GM12878 (cell line): ENCODE data around the gene AMN. TPM values are rescaled to one million over a fixed set of nuclear protein-coding genes. Genes with fewer than 3 reads are reported as not detected.

ENCODE experiments used
- ATAC-seq: fragments of 200-7000 bp; cut with Tn5 transposase; 3 replicates; pipeline ENCODE4 v1.9.1; 2020; ENCODE audit warnings: mild to moderate bottlenecking, moderate library complexity
- BruUV-seq: library from RNA; stranded (reverse); fragments of 400-500 nt; replicated peaks from 2 replicates; lab custom pipeline; 2021; lab: Mats Ljungman, UMichigan
- CTCF ChIA-PET: fragments of 300-600 bp; sonication (Branson Sonifier 250); formaldehyde crosslinking; extraction: SDS; loops from one replicate; lab custom pipeline; 2021; ENCODE audit warnings: inconsistent platforms; lab: Yijun Ruan, JAX
- POLR2A ChIA-PET: fragments of 350-600 bp; formaldehyde crosslinking; extraction: SDS; loops from one replicate; lab custom pipeline; 2021; ENCODE audit warnings: inconsistent platforms; lab: Charles Lee
- RAD21 ChIA-PET: fragments of 300-600 bp; sonication (Branson Sonifier 250); formaldehyde crosslinking; loops from one replicate; lab custom pipeline; 2023; ENCODE audit warnings: antibody characterized with exemption; ENCODE audit not compliant: unreplicated experiment; lab: Charles Lee
- SMC1A ChIA-PET: fragments of 300-600 bp; sonication (Branson Sonifier 250); formaldehyde crosslinking; loops from one replicate; lab custom pipeline; 2023; ENCODE audit not compliant: unreplicated experiment, uncharacterized antibody; lab: Charles Lee
- DNase-seq: peaks from one replicate; pipeline ENCODE4 v3.0.0-alpha.2; 2011; ENCODE audit warnings: low read depth, low spot score
- FAIRE-seq: peaks from 3 replicates; lab custom pipeline; 2011; peaks lifted over from hg19 to GRCh38; lab: Jason Lieb, UNC
- H2AFZ ChIP-seq: 2 replicates; pipeline ENCODE4 v1.6.0; 2011; ENCODE audit warnings: low read depth, low read length, control low read depth; ENCODE audit not compliant: control insufficient read depth
- H3K27ac ChIP-seq: 2 replicates; pipeline ENCODE4 v1.5.1; 2011; ENCODE audit warnings: control low read depth; ENCODE audit not compliant: control insufficient read depth, insufficient read depth
- H3K27me3 ChIP-seq, 2 experiments: replicated peaks in 1 of 2; 2 replicates each; pipeline versions ENCODE4 v1.6.0 to v1.6.1; 2011; ENCODE audit warnings: low read length in 1 of 2; ENCODE audit not compliant: control insufficient read depth in 2 of 2, insufficient read depth in 2 of 2
- H3K36me3 ChIP-seq, 2 experiments: 2 replicates each; pipeline ENCODE4 v1.5.1; 2011; ENCODE audit warnings: low read length in 1 of 2; ENCODE audit not compliant: control insufficient read depth in 2 of 2, insufficient read depth in 2 of 2
- H3K4me1 ChIP-seq: 2 replicates; pipeline ENCODE4 v1.6.1; 2011; ENCODE audit warnings: mild to moderate bottlenecking, low read length, moderate library complexity, mixed read lengths; ENCODE audit not compliant: control insufficient read depth, insufficient read depth
- H3K4me2 ChIP-seq: 2 replicates; pipeline ENCODE4 v1.6.0; 2011; ENCODE audit warnings: control low read depth; ENCODE audit not compliant: control insufficient read depth, insufficient read depth
- H3K4me3 ChIP-seq: fragments of 200-600 bp; sonication (generic); 2 replicates; pipeline ENCODE4 v1.5.1; 2016
- H3K79me2 ChIP-seq: 2 replicates; pipeline ENCODE4 v1.6.0; 2011; ENCODE audit warnings: low read length; ENCODE audit not compliant: control insufficient read depth, insufficient read depth
- H3K9ac ChIP-seq: 2 replicates; pipeline ENCODE4 v1.8.0; 2011; ENCODE audit warnings: low read length, control low read depth, mixed read lengths; ENCODE audit not compliant: control insufficient read depth, insufficient read depth
- H3K9me3 ChIP-seq: replicated peaks from 3 replicates; pipeline ENCODE4 v1.5.1; 2011; ENCODE audit warnings: mild to moderate bottlenecking, low read length; ENCODE audit not compliant: control insufficient read depth, insufficient read depth
- H4K20me1 ChIP-seq: 2 replicates; pipeline ENCODE4 v1.6.0; 2011; ENCODE audit not compliant: control insufficient read depth, insufficient read depth
- HDAC2 ChIP-seq: fragments of 200-600 bp; sonication (generic); IDR thresholded peaks from 2 replicates; pipeline ENCODE4 v1.6.1; 2017
- HDGF ChIP-seq: fragments of 450-650 bp; IDR thresholded peaks from 2 replicates; pipeline ENCODE4 v1.6.1; 2016; ENCODE audit warnings: antibody characterized with exemption
- MYC ChIP-seq: IDR thresholded peaks from 2 replicates; pipeline ENCODE4 v1.6.1; 2011; ENCODE audit warnings: mild to moderate bottlenecking, low read length, moderate library complexity, inconsistent platforms; ENCODE audit not compliant: insufficient read depth, insufficient replicate concordance, insufficient read length, severe bottlenecking
- PAX8 ChIP-seq: fragments of 450-650 bp; IDR thresholded peaks from 2 replicates; pipeline ENCODE4 v1.6.1; 2017; ENCODE audit warnings: mild to moderate bottlenecking, moderate library complexity
- POLR2A ChIP-seq: IDR thresholded peaks from 2 replicates; pipeline ENCODE4 v1.6.1; 2011; ENCODE audit warnings: low read depth, mild to moderate bottlenecking, low read length
- TAF1 ChIP-seq: IDR thresholded peaks from 2 replicates; pipeline ENCODE4 v1.6.1; 2011; ENCODE audit warnings: mild to moderate bottlenecking, low read depth, low read length, borderline replicate concordance
- WGBS: methylation state at CpG from one replicate; pipeline ENCODE4 v1.1.6; 2016; ENCODE audit warnings: low lambda C conversion rate; ENCODE audit not compliant: insufficient replicate concordance, insufficient coverage; ENCODE audit errors: missing lambda C conversion rate; 5-methylcytosine and 5-hydroxymethylcytosine counted together
- in situ Hi-C: fragments of 300-500 bp; cut with MboI; formaldehyde crosslinking; loops from 9 replicates; pipeline ENCODE4 v1.14.3; 2018; ENCODE audit warnings: mixed read lengths
- intact Hi-C: fragments of 100-400 bp; cut with micrococcal nuclease; formaldehyde crosslinking; loops from one replicate; pipeline ENCODE4 v1.14.2; 2022; ENCODE audit not compliant: unreplicated experiment
- polyA plus RNA-seq, 11 experiments: library from polyadenylated mRNA; depleted of rRNA in 4 of 11; unstranded in 6 of 11; stranded (reverse) in 5 of 11; fragments of >200 nt; fragmentation: Nextera tagmentation in 4 of 11; fragmentation: Illumina TruSeq in 1 of 11; extraction: Ambion mirVana in 4 of 11; extraction: Trizol in 1 of 11; gene quantifications; 1 replicate in 1 of 11; 2 replicates in 10 of 11; pipeline versions ENCODE4 v1.2.1 to v1.2.3, GENCODE V29; 2011 to 2016; ENCODE audit warnings: inconsistent platforms in 2 of 11, missing spikeins in 2 of 11, low read depth in 1 of 11
- total RNA-seq, 4 experiments: library from RNA; depleted of rRNA in 3 of 4; stranded (reverse); fragments of >200 nt in 3 of 4; fragmentation: Illumina TruSeq in 1 of 4; extraction: Trizol in 1 of 4; gene quantifications; 2 replicates each; pipeline versions ENCODE4 v1.2.1 to v1.2.3, GENCODE V29; 2013 to 2021

Gene AMN
- total and polyA plus RNA-seq, 10 of the 15 experiments (the other 5 are each of a cell fraction or from before 2014, with no cell fraction given) = 0.03 to 0.33 (median 0.11) TPM; not detected in 6

GRCh38 chr14:102966681-102967505, 44.4 kb downstream of the AMN start (continued):
- TF ChIP-seq TAF1 = no peak
- TF ChIP-seq, all 136 proteins: peak for 0

GRCh38 chr14:102967506-102967795, 45.0 kb downstream of the AMN start:
- no peak overlapping the region for H3K4me2 ChIP-seq
- no peak for ATAC-seq
- no peak overlapping the region for H3K4me3 ChIP-seq
- ChIA-PET CTCF (interaction anchor here (2.0 kb wide), 1 partner anchor 273 kb away, joined by 5 read pairs; no protein-coding TSS in a partner anchor), RAD21 (no interaction called here), POLR2A (no interaction called here), SMC1A (no interaction called here)
- 81% methylated on average over 14 of the region's 14 CpGs for WGBS
- H3K79me2 ChIP-seq = no peaks in the 10 kb centered on the region
- in situ Hi-C loops = no loop called here
- no peak for FAIRE-seq
- no peaks in the 10 kb centered on the region for H3K27me3 ChIP-seq
- no peak overlapping the region for H3K9ac ChIP-seq
- intact Hi-C loops = no loop called here
- no TSS peak for BruUV-seq
- no peak overlapping the region for H2AFZ ChIP-seq
- H3K4me1 ChIP-seq = no peaks in the 10 kb centered on the region
- H3K36me3 ChIP-seq = peaks cover 24% of the 10 kb centered on the region in 2 experiments
- no peak overlapping the region for H3K27ac ChIP-seq
- no peaks in the 10 kb centered on the region for H3K9me3 ChIP-seq
- H4K20me1 ChIP-seq = no peaks in the 10 kb centered on the region
- no peak for DNase-seq
- TF ChIP-seq POLR2A = no peak

- POLR2A ChIA-PET = no interaction called here
- no peak overlapping the region for H3K9ac ChIP-seq
- peaks cover 22 to 26% of the 10 kb centered on the region in 2 experiments for H3K36me3 ChIP-seq
- H2AFZ ChIP-seq = no peak overlapping the region
- DNase-seq (no peak), FAIRE-seq (no peak)
- H3K9me3 ChIP-seq = no peaks in the 10 kb centered on the region
- H3K27ac ChIP-seq = no peak overlapping the region
- in situ Hi-C loops = no loop called here
- H3K4me3 ChIP-seq = no peak overlapping the region
- CTCF ChIA-PET = no interaction called here
- TF ChIP-seq MYC (no peak), HDAC2 (no peak), HDGF (no peak), PAX8 (no peak)
- TF ChIP-seq, all 136 proteins: peak for 0
- no peak for ATAC-seq
- Histone ChIP-seq H3K4me1 (no peaks in the 10 kb centered on the region), H3K79me2 (no peaks in the 10 kb centered on the region), H3K4me2 (no peak overlapping the region), H4K20me1 (no peaks in the 10 kb centered on the region), H3K27me3 (no peaks in the 10 kb centered on the region)
- SMC1A ChIA-PET = interaction anchor here (0.8 kb wide), 1 partner anchor 34 kb away, joined by 3 read pairs; no protein-coding TSS in a partner anchor
- intact Hi-C loops = no loop called here
- BruUV-seq = no TSS peak
- RAD21 ChIA-PET = no interaction called here
- WGBS = 65% methylated on average over 13 of the region's 13 CpGs
These were observed 45.8 kb downstream of the AMN start for GRCh38 chr14:102968306-102968705.
